GM12878 (cell line): ENCODE data around the gene NR2F6. TPM values are rescaled to one million over a fixed set of nuclear protein-coding genes. Genes with fewer than 3 reads are reported as not detected.

Experiments used
- ATAC-seq: fragments of 200-7000 bp; cut with Tn5 transposase; 3 replicates; pipeline ENCODE4 v1.9.1; 2020; ENCODE audit warnings: mild to moderate bottlenecking, moderate library complexity
- BruUV-seq: library from RNA; stranded (reverse); fragments of 400-500 nt; replicated peaks from 2 replicates; lab custom pipeline; 2021; lab: Mats Ljungman, UMichigan
- CTCF ChIA-PET: fragments of 300-600 bp; sonication (Branson Sonifier 250); formaldehyde crosslinking; extraction: SDS; loops from one replicate; lab custom pipeline; 2021; ENCODE audit warnings: inconsistent platforms; lab: Yijun Ruan, JAX
- POLR2A ChIA-PET: fragments of 350-600 bp; formaldehyde crosslinking; extraction: SDS; loops from one replicate; lab custom pipeline; 2021; ENCODE audit warnings: inconsistent platforms; lab: Charles Lee
- RAD21 ChIA-PET: fragments of 300-600 bp; sonication (Branson Sonifier 250); formaldehyde crosslinking; loops from one replicate; lab custom pipeline; 2023; ENCODE audit warnings: antibody characterized with exemption; ENCODE audit not compliant: unreplicated experiment; lab: Charles Lee
- SMC1A ChIA-PET: fragments of 300-600 bp; sonication (Branson Sonifier 250); formaldehyde crosslinking; loops from one replicate; lab custom pipeline; 2023; ENCODE audit not compliant: unreplicated experiment, uncharacterized antibody; lab: Charles Lee
- DNase-seq: peaks from one replicate; pipeline ENCODE4 v3.0.0-alpha.2; 2011; ENCODE audit warnings: low read depth, low spot score
- FAIRE-seq: peaks from 3 replicates; lab custom pipeline; 2011; peaks lifted over from hg19 to GRCh38; lab: Jason Lieb, UNC
- H2AFZ ChIP-seq: 2 replicates; pipeline ENCODE4 v1.6.0; 2011; ENCODE audit warnings: low read depth, low read length, control low read depth; ENCODE audit not compliant: control insufficient read depth
- H3K27ac ChIP-seq: 2 replicates; pipeline ENCODE4 v1.5.1; 2011; ENCODE audit warnings: control low read depth; ENCODE audit not compliant: control insufficient read depth, insufficient read depth
- H3K27me3 ChIP-seq, 2 experiments: replicated peaks in 1 of 2; 2 replicates each; pipeline versions ENCODE4 v1.6.0 to v1.6.1; 2011; ENCODE audit warnings: low read length in 1 of 2; ENCODE audit not compliant: control insufficient read depth in 2 of 2, insufficient read depth in 2 of 2
- H3K36me3 ChIP-seq, 2 experiments: 2 replicates each; pipeline ENCODE4 v1.5.1; 2011; ENCODE audit warnings: low read length in 1 of 2; ENCODE audit not compliant: control insufficient read depth in 2 of 2, insufficient read depth in 2 of 2
- H3K4me1 ChIP-seq: 2 replicates; pipeline ENCODE4 v1.6.1; 2011; ENCODE audit warnings: mild to moderate bottlenecking, low read length, moderate library complexity, mixed read lengths; ENCODE audit not compliant: control insufficient read depth, insufficient read depth
- H3K4me2 ChIP-seq: 2 replicates; pipeline ENCODE4 v1.6.0; 2011; ENCODE audit warnings: control low read depth; ENCODE audit not compliant: control insufficient read depth, insufficient read depth
- H3K4me3 ChIP-seq: fragments of 200-600 bp; sonication (generic); 2 replicates; pipeline ENCODE4 v1.5.1; 2016
- H3K79me2 ChIP-seq: 2 replicates; pipeline ENCODE4 v1.6.0; 2011; ENCODE audit warnings: low read length; ENCODE audit not compliant: control insufficient read depth, insufficient read depth
- H3K9ac ChIP-seq: 2 replicates; pipeline ENCODE4 v1.8.0; 2011; ENCODE audit warnings: low read length, control low read depth, mixed read lengths; ENCODE audit not compliant: control insufficient read depth, insufficient read depth
- H3K9me3 ChIP-seq: replicated peaks from 3 replicates; pipeline ENCODE4 v1.5.1; 2011; ENCODE audit warnings: mild to moderate bottlenecking, low read length; ENCODE audit not compliant: control insufficient read depth, insufficient read depth
- H4K20me1 ChIP-seq: 2 replicates; pipeline ENCODE4 v1.6.0; 2011; ENCODE audit not compliant: control insufficient read depth, insufficient read depth
- BACH1 ChIP-seq: fragments of 450-650 bp; IDR thresholded peaks from 2 replicates; pipeline ENCODE4 v1.6.1; 2017; ENCODE audit warnings: mild to moderate bottlenecking, borderline replicate concordance
- EGR1 ChIP-seq, 2 experiments: IDR thresholded peaks; 1 replicate in 1 of 2; 2 replicates in 1 of 2; pipeline ENCODE4 v1.6.1; 2011 to 2012; ENCODE audit warnings: low read depth in 2 of 2, low read length in 2 of 2, borderline replicate concordance in 1 of 2, mild to moderate bottlenecking in 1 of 2, moderate library complexity in 1 of 2
- MYB ChIP-seq: fragments of 150-350 bp; IDR thresholded peaks from 2 replicates; pipeline ENCODE4 v1.6.1; 2014; ENCODE audit warnings: mild to moderate bottlenecking, low read depth, low read length, borderline replicate concordance
- RB1 ChIP-seq: fragments of 450-650 bp; formaldehyde crosslinking; IDR thresholded peaks from 2 replicates; pipeline ENCODE4 v1.6.1; 2017; ENCODE audit warnings: mild to moderate bottlenecking, borderline replicate concordance
- TARDBP ChIP-seq: IDR thresholded peaks from 2 replicates; pipeline ENCODE4 v1.6.1; 2016; ENCODE audit warnings: borderline replicate concordance
- WRNIP1 ChIP-seq: IDR thresholded peaks from 2 replicates; pipeline ENCODE4 v1.6.1; 2011; ENCODE audit warnings: low read depth, low read length, improper control_type of control experiment, borderline replicate concordance
- ZBTB11 ChIP-seq: fragments of 450-650 bp; formaldehyde crosslinking; IDR thresholded peaks from 2 replicates; pipeline ENCODE4 v1.5.0; 2022; ENCODE audit warnings: mild to moderate bottlenecking, missing genetic modification characterization
- ZNF384 ChIP-seq: IDR thresholded peaks from 2 replicates; pipeline ENCODE4 v1.6.1; 2012; ENCODE audit warnings: low read depth, mild to moderate bottlenecking, low read length, improper control_type of control experiment, borderline replicate concordance
- WGBS: methylation state at CpG from one replicate; pipeline ENCODE4 v1.1.6; 2016; ENCODE audit warnings: low lambda C conversion rate; ENCODE audit not compliant: insufficient replicate concordance, insufficient coverage; ENCODE audit errors: missing lambda C conversion rate; 5-methylcytosine and 5-hydroxymethylcytosine counted together
- in situ Hi-C: fragments of 300-500 bp; cut with MboI; formaldehyde crosslinking; loops from 9 replicates; pipeline ENCODE4 v1.14.3; 2018; ENCODE audit warnings: mixed read lengths
- intact Hi-C: fragments of 100-400 bp; cut with micrococcal nuclease; formaldehyde crosslinking; loops from one replicate; pipeline ENCODE4 v1.14.2; 2022; ENCODE audit not compliant: unreplicated experiment
- polyA plus RNA-seq, 11 experiments: library from polyadenylated mRNA; depleted of rRNA in 4 of 11; unstranded in 6 of 11; stranded (reverse) in 5 of 11; fragments of >200 nt; fragmentation: Nextera tagmentation in 4 of 11; fragmentation: Illumina TruSeq in 1 of 11; extraction: Ambion mirVana in 4 of 11; extraction: Trizol in 1 of 11; gene quantifications; 1 replicate in 1 of 11; 2 replicates in 10 of 11; pipeline versions ENCODE4 v1.2.1 to v1.2.3, GENCODE V29; 2011 to 2016; ENCODE audit warnings: inconsistent platforms in 2 of 11, missing spikeins in 2 of 11, low read depth in 1 of 11
- total RNA-seq, 4 experiments: library from RNA; depleted of rRNA in 3 of 4; stranded (reverse); fragments of >200 nt in 3 of 4; fragmentation: Illumina TruSeq in 1 of 4; extraction: Trizol in 1 of 4; gene quantifications; 2 replicates each; pipeline versions ENCODE4 v1.2.1 to v1.2.3, GENCODE V29; 2013 to 2021

NR2F6 gene
- total and polyA plus RNA-seq, 10 of the 15 experiments (the other 5 are each of a cell fraction or from before 2014, with no cell fraction given), result 0.18 to 15.5 (median 6.1) TPM

DNA sequence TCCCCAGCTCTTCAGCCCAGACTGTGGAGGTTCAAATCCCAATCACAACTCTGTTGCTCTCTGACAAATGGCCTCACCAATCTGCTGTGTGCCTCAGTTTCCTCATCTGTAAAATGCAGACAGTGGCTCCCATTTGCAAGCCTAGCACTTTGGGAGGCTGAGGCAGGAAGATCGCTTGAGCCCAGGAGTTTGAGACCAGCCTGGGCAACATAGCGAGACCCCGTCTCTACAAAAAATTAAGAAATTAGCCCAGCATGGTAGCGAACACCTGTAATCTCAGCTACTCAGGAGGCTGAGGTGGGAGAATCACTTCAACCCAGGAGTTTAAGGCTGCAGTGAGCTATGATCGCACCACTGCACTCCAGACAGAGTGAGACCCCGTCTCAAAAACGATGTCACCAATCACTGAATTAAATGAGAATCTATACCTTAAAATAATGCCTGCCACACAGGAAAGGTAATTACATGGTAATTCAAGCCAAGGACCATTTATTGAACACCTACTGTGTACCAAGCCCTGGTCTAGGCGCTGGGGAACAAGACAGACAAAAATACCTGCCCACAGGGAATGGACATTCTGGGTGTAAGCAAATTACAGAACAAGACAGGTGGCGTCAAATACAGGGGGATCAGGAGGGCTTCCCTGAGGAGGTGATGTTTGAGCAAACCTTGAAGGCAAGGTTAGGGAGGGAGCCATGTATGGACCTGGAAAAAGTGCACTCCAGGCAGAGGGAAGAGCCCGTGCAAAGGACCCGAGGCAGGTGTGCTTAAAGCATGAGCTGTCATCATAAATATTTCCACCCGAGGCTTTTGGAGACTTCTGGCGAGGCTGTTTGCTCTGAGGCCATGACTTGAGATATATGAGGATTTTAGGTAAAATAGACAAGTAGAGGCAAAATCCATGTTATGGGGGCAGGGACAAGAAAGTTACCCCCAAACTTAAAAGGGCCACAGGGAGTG lies 7.7 kb downstream of the NR2F6 start:
- ChIA-PET RAD21 (no interaction called here), CTCF (no interaction called here), POLR2A (interaction anchor here (0.5 to 0.9 kb wide), 4 partner anchors 15 to 609 kb away, joined by 3 to 5 read pairs (median 3); no protein-coding TSS in a partner anchor), SMC1A (no interaction called here)
- no peak overlapping the region for H3K9ac ChIP-seq
- no peak for ATAC-seq
- peaks cover 9% of the 10 kb centered on the region for H3K4me1 ChIP-seq
- 75% methylated on average over 13 of the region's 13 CpGs for WGBS
- DNase-seq, result no peak
- no peaks in the 10 kb centered on the region for H4K20me1 ChIP-seq
- peaks cover 0 to 2% of the 10 kb centered on the region in 2 experiments; a peak in 1 of 4 replicates for H3K36me3 ChIP-seq
- H2AFZ ChIP-seq, result no peak overlapping the region
- no peak for FAIRE-seq
- in situ Hi-C loops, result no loop called here
- intact Hi-C loops, result no loop called here
- peaks cover 10% of the 10 kb centered on the region for H3K79me2 ChIP-seq
- TF ChIP-seq EGR1 (IDR thresholded peaks at IDR 0.05; ENCODE audit: borderline replicate concordance in 1 of 2, low read depth in 2 of 2, low read length in 2 of 2), result no peak
- no peak for TF ChIP-seq ZBTB11 (CRISPR knock-in tag)
- TF ChIP-seq TARDBP, result no peak
- no peak for TF ChIP-seq RB1
- no peak for TF ChIP-seq ZNF384
- TF ChIP-seq WRNIP1, result no peak
- TF ChIP-seq BACH1, result no peak
- TF ChIP-seq MYB, result no peak
- no peak overlapping the region for H3K4me3 ChIP-seq
- no peaks in the 10 kb centered on the region for H3K9me3 ChIP-seq
- H3K27me3 ChIP-seq, result no peaks in the 10 kb centered on the region
- BruUV-seq, result no TSS peak
- H3K4me2 ChIP-seq, result no peak overlapping the region
- no peak overlapping the region for H3K27ac ChIP-seq
